ENCODE measurements around the gene CCDC77. TPM values are rescaled to one million over a fixed set of nuclear protein-coding genes. Genes with fewer than 3 reads are reported as not detected.

Gene CCDC77
- total and polyA plus RNA-seq, 10 of the 15 experiments (the other 5 are each of a cell fraction or from before 2014, with no cell fraction given) = 8.8 to 22.5 (median 15.8) TPM

DNA sequence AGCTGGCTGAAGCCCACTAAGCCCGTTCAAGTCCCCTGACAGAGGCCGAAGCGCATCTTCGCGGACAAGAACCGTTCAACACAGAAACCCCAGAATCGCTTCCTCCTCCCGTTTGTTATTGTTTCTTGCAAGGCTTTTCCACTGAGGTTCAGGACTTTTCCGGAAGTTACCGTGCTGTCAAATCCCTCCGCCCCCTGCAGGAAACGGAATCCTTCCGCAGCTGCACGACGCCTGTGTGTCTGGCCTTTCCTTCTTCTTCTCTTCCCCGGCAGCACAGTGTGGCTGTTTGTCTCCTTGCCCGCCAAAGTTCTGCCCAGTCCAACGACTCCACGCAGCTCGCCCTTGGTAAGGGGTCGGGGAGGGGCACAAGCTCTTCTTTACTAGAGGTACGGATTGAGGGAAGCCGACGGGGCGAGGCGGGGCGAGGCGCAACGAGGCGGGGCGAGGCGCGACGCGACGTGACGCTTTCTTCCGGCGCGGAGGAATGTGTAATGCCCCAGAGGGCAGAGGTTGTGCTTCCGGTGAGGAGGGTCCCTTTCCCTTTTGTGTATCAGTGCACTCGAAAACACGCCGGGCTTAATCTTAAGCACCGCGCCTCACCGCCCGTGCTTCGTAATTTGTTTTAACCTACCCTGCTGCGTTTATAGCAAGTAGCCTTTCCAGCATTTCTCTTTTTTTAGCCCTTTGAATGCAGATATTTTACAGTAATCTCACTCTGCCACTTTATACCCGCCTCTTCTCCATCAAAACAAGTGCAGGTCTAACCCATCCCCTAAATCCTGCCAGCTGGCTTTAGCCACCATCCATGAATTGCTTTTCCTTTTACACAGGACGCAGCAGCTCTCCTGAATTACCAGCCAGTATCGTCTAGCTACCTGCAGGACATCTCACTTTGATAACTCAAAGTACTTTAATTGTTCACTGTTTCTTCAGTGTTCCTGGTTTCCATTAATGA is 12.0 kb upstream of the CCDC77 start, which contains the start of gene KDM5A:
KDM5A (minus strand) TSS at position 179 of the 955 bp plus-strand sequence. CDS start 229 bp downstream, outside the sequence.
- H3K36me3 ChIP-seq (ENCODE audit: control insufficient read depth in 2 of 2, insufficient read depth in 2 of 2, low read length in 1 of 2) = peaks cover 0 to under 1% of the 10 kb centered on the region in 2 experiments; a peak in 1 of 4 replicates
- H3K9me3 ChIP-seq (replicated peaks; ENCODE audit: control insufficient read depth, insufficient read depth, low read length) = no peaks in the 10 kb centered on the region
- WGBS (ENCODE audit: insufficient coverage, insufficient replicate concordance, low lambda C conversion rate, missing lambda C conversion rate) = 2% methylated on average over 39 of the region's 53 CpGs
- H3K4me1 ChIP-seq (ENCODE audit: control insufficient read depth, insufficient read depth, low read length) = no peaks in the 10 kb centered on the region
- ChIA-PET RAD21 (ENCODE audit: unreplicated experiment) (interaction anchor here (0.7 to 1.5 kb wide), 2 partner anchors 12 to 104 kb away, joined by 3 to 7 read pairs; partner anchors contain the start of gene CCDC77), CTCF (interaction anchor here (0.8 to 1.7 kb wide), 3 partner anchors 12 to 428 kb away, joined by 3 to 5 read pairs (median 4); partner anchors contain the start of gene CCDC77), POLR2A (interaction anchor here (0.6 to 2.5 kb wide), 9 partner anchors 11 to 1214 kb away, joined by 3 to 23 read pairs (median 4); partner anchors contain the start of gene CCDC77), SMC1A (ENCODE audit: uncharacterized antibody, unreplicated experiment) (interaction anchor here (3.0 kb wide), 1 partner anchor 11 kb away, joined by 23 read pairs; the partner anchor contains the start of gene CCDC77)
- no peaks in the 10 kb centered on the region for H4K20me1 ChIP-seq (ENCODE audit: control insufficient read depth, insufficient read depth)
- peak within 1 kb of the TSS; percentile 76 for H3K9ac ChIP-seq (ENCODE audit: control insufficient read depth, insufficient read depth, low read length)
- in situ Hi-C loops (cut with MboI) (no loop called here), intact Hi-C loops (cut with micrococcal nuclease; ENCODE audit: unreplicated experiment) (loop anchor here (1.0 kb wide), 1 partner anchor 12 kb away; the partner anchor contains the start of gene CCDC77)
- H3K79me2 ChIP-seq (ENCODE audit: control insufficient read depth, insufficient read depth, low read length) = peaks cover 47% of the 10 kb centered on the region
- no TSS peak for BruUV-seq (replicated peaks)
- no peaks in the 10 kb centered on the region for H3K27me3 ChIP-seq (replicated peaks in 1 of 2; ENCODE audit: control insufficient read depth in 2 of 2, insufficient read depth in 2 of 2, low read length in 1 of 2)
- peak within 1 kb of the TSS; percentile 85 for H3K4me3 ChIP-seq
- H3K4me2 ChIP-seq (ENCODE audit: control insufficient read depth, insufficient read depth) = peak within 1 kb of the TSS; percentile 91
- FAIRE-seq (peak; percentile 38), ATAC-seq (peak; percentile 93), DNase-seq (ENCODE audit: low read depth, low spot score) (peak; percentile 73)
- peak within 1 kb of the TSS; percentile 87 for H3K27ac ChIP-seq (ENCODE audit: control insufficient read depth, insufficient read depth)
- peak within 1 kb of the TSS; percentile 98 for H2AFZ ChIP-seq (ENCODE audit: control insufficient read depth, low read depth, low read length)
- TF ChIP-seq MEF2A (IDR thresholded peaks at IDR 0.05; ENCODE audit: insufficient read depth, low read depth, low read length) = 0 out of 2 replicates have a peak, but pooled peaks have one; percentile 1
- 0 out of 2 replicates have a peak, but pooled peaks have one; percentile 37 for TF ChIP-seq TCF12 (IDR thresholded peaks at IDR 0.05; ENCODE audit: low read depth, low read length)
- TF ChIP-seq KDM1A (IDR thresholded peaks at IDR 0.05; ENCODE audit: borderline replicate concordance) = no peak
- TF ChIP-seq MTA3 (IDR thresholded peaks at IDR 0.05; ENCODE audit: borderline replicate concordance, low read length) = peak; percentile 81; the same call in 1 of the 2 replicates
- TF ChIP-seq STAT3 (IDR thresholded peaks at IDR 0.05; ENCODE audit: low read depth, low read length) = no peak
- peak in 1 of 2 experiments; percentile 87; a peak in 2 of 4 replicates for TF ChIP-seq ETV6 (conservative IDR thresholded peaks at IDR 0.05 in 1 of 2, IDR thresholded peaks at IDR 0.05 in 1 of 2; ENCODE audit: borderline replicate concordance in 1 of 2, low read depth in 1 of 2)
- peak; percentile 83; the same call in 1 of the 2 replicates for TF ChIP-seq YY1 (IDR thresholded peaks at IDR 0.05; ENCODE audit: low read depth, low read length)
- TF ChIP-seq SREBF1 (IDR thresholded peaks at IDR 0.05; ENCODE audit: low read length) = peak; percentile 65; the same call in 1 of the 2 replicates
- peak; percentile 82 for TF ChIP-seq POLR2AphosphoS2 (IDR thresholded peaks at IDR 0.05; ENCODE audit: low read depth, low read length)
- TF ChIP-seq, protein P1, sequence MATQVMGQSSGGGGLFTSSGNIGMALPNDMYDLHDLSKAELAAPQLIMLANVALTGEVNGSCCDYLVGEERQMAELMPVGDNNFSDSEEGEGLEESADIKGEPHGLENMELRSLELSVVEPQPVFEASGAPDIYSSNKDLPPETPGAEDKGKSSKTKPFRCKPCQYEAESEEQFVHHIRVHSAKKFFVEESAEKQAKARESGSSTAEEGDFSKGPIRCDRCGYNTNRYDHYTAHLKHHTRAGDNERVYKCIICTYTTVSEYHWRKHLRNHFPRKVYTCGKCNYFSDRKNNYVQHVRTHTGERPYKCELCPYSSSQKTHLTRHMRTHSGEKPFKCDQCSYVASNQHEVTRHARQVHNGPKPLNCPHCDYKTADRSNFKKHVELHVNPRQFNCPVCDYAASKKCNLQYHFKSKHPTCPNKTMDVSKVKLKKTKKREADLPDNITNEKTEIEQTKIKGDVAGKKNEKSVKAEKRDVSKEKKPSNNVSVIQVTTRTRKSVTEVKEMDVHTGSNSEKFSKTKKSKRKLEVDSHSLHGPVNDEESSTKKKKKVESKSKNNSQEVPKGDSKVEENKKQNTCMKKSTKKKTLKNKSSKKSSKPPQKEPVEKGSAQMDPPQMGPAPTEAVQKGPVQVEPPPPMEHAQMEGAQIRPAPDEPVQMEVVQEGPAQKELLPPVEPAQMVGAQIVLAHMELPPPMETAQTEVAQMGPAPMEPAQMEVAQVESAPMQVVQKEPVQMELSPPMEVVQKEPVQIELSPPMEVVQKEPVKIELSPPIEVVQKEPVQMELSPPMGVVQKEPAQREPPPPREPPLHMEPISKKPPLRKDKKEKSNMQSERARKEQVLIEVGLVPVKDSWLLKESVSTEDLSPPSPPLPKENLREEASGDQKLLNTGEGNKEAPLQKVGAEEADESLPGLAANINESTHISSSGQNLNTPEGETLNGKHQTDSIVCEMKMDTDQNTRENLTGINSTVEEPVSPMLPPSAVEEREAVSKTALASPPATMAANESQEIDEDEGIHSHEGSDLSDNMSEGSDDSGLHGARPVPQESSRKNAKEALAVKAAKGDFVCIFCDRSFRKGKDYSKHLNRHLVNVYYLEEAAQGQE (IDR thresholded peaks at IDR 0.05; ENCODE audit: low read depth, low read length) = no peak
- TF ChIP-seq, protein P2, sequence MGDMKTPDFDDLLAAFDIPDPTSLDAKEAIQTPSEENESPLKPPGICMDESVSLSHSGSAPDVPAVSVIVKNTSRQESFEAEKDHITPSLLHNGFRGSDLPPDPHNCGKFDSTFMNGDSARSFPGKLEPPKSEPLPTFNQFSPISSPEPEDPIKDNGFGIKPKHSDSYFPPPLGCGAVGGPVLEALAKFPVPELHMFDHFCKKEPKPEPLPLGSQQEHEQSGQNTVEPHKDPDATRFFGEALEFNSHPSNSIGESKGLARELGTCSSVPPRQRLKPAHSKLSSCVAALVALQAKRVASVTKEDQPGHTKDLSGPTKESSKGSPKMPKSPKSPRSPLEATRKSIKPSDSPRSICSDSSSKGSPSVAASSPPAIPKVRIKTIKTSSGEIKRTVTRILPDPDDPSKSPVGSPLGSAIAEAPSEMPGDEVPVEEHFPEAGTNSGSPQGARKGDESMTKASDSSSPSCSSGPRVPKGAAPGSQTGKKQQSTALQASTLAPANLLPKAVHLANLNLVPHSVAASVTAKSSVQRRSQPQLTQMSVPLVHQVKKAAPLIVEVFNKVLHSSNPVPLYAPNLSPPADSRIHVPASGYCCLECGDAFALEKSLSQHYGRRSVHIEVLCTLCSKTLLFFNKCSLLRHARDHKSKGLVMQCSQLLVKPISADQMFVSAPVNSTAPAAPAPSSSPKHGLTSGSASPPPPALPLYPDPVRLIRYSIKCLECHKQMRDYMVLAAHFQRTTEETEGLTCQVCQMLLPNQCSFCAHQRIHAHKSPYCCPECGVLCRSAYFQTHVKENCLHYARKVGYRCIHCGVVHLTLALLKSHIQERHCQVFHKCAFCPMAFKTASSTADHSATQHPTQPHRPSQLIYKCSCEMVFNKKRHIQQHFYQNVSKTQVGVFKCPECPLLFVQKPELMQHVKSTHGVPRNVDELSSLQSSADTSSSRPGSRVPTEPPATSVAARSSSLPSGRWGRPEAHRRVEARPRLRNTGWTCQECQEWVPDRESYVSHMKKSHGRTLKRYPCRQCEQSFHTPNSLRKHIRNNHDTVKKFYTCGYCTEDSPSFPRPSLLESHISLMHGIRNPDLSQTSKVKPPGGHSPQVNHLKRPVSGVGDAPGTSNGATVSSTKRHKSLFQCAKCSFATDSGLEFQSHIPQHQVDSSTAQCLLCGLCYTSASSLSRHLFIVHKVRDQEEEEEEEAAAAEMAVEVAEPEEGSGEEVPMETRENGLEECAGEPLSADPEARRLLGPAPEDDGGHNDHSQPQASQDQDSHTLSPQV (IDR thresholded peaks at IDR 0.05) = no peak
- TF ChIP-seq EZH2 (IDR thresholded peaks at IDR 0.05; ENCODE audit: borderline replicate concordance, control insufficient read depth, low read depth, low read length) = no peak
- peak; percentile 98 for TF ChIP-seq CREM (IDR thresholded peaks at IDR 0.05; ENCODE audit: low read depth)
- no peak for TF ChIP-seq BACH1 (IDR thresholded peaks at IDR 0.05; ENCODE audit: borderline replicate concordance)

Measured in GM12878 (cell line).